CD14-positive monocyte (primary cell): ENCODE results near the gene EDN2. TPM values are rescaled to one million over a fixed set of nuclear protein-coding genes. Genes with fewer than 3 reads are reported as not detected.

Source experiments
- DNase-seq, 3 donors: peaks; one replicate each; pipeline ENCODE4 v3.0.0-alpha.2; 2011 to 2022
- H2AFZ ChIP-seq: 2 replicates; pipeline ENCODE4 v1.6.0; 2012; ENCODE audit warnings: mild to moderate bottlenecking, low read depth, low read length, inconsistent platforms; ENCODE audit not compliant: insufficient read depth, poor library complexity, severe bottlenecking
- H3K27ac ChIP-seq, 2 donors: 1 replicate in 1 of 2; 2 replicates in 1 of 2; pipeline ENCODE4 v1.5.1; 2012 to 2013; ENCODE audit warnings: low read length in 2 of 2, control low read depth in 1 of 2, inconsistent platforms in 1 of 2, low read depth in 1 of 2, mild to moderate bottlenecking in 1 of 2
- H3K27me3 ChIP-seq, 2 donors: one replicate each; pipeline versions ENCODE4 v1.6.0 to v1.6.1; 2011 to 2013; ENCODE audit warnings: low read length in 2 of 2; ENCODE audit not compliant: control insufficient read depth in 2 of 2, insufficient read depth in 2 of 2
- H3K36me3 ChIP-seq, 2 donors: replicated peaks in 1 of 2; 1 replicate in 1 of 2; 2 replicates in 1 of 2; pipeline versions ENCODE4 v1.5.1 to v1.6.1; 2012 to 2013; ENCODE audit warnings: low read length in 2 of 2, control low read depth in 1 of 2, inconsistent platforms in 1 of 2, mild to moderate bottlenecking in 1 of 2; ENCODE audit not compliant: insufficient read depth in 2 of 2, control insufficient read depth in 1 of 2
- H3K4me1 ChIP-seq, 2 donors: 1 replicate in 1 of 2; 2 replicates in 1 of 2; pipeline versions ENCODE4 v1.5.1 to v1.6.1; 2012 to 2013; ENCODE audit warnings: low read length in 2 of 2, control low read depth in 1 of 2, inconsistent platforms in 1 of 2, mild to moderate bottlenecking in 1 of 2, moderate library complexity in 1 of 2; ENCODE audit not compliant: insufficient read depth in 2 of 2, control insufficient read depth in 1 of 2
- H3K4me2 ChIP-seq: replicated peaks from 2 replicates; pipeline ENCODE3; 2012; ENCODE audit warnings: low read length, moderate library complexity, mild to moderate bottlenecking; ENCODE audit not compliant: poor library complexity, severe bottlenecking; ENCODE audit errors: extremely low read depth
- H3K4me3 ChIP-seq, 3 experiments: fragments of 200-600 bp in 1 of 3; sonication (generic) in 1 of 3; replicated peaks in 1 of 3; 1 replicate in 2 of 3; 2 replicates in 1 of 3; pipeline ENCODE4 v1.5.1; 2011 to 2013; ENCODE audit warnings: low read length in 3 of 3, mild to moderate bottlenecking in 3 of 3, control low read depth in 2 of 3, low read depth in 2 of 3, inconsistent platforms in 1 of 3, moderate library complexity in 1 of 3
- H3K79me2 ChIP-seq: 2 replicates; pipeline ENCODE4 v1.6.0; 2012; ENCODE audit warnings: mild to moderate bottlenecking, control low read depth, inconsistent platforms, low read length, moderate library complexity; ENCODE audit not compliant: insufficient read depth
- H3K9ac ChIP-seq: 2 replicates; pipeline ENCODE4 v1.6.0; 2017; ENCODE audit warnings: low read length, mild to moderate bottlenecking; ENCODE audit not compliant: insufficient read depth, poor library complexity, severe bottlenecking
- H3K9me3 ChIP-seq, 2 donors: replicated peaks in 1 of 2; 1 replicate in 1 of 2; 2 replicates in 1 of 2; pipeline versions ENCODE4 v1.5.1 to v1.6.1; 2012 to 2013; ENCODE audit warnings: low read length in 2 of 2, control low read depth in 1 of 2; ENCODE audit not compliant: control insufficient read depth in 1 of 2, insufficient read depth in 1 of 2
- H4K20me1 ChIP-seq: 2 replicates; pipeline ENCODE4 v1.6.0; 2012; ENCODE audit warnings: mild to moderate bottlenecking, low read length, control low read depth, moderate library complexity; ENCODE audit not compliant: insufficient read depth
- H3K27ac Mint-ChIP-seq, 7 donors: one replicate each; pipeline ENCODE4 v1.8.0; 2020; ENCODE audit warnings: mild to moderate bottlenecking in 7 of 7, mixed read lengths in 7 of 7, moderate library complexity in 6 of 7, inconsistent platforms in 2 of 7
- H3K27me3 Mint-ChIP-seq, 3 donors: one replicate each; pipeline ENCODE4 v1.8.0; 2021 to 2022; ENCODE audit warnings: low read depth in 3 of 3, mild to moderate bottlenecking in 3 of 3, mixed read lengths in 3 of 3, moderate library complexity in 3 of 3, inconsistent platforms in 1 of 3
- H3K36me3 Mint-ChIP-seq, 2 donors: one replicate each; pipeline ENCODE4 v1.8.0; 2020; ENCODE audit warnings: mixed read lengths in 2 of 2, inconsistent platforms in 1 of 2, mild to moderate bottlenecking in 1 of 2
- H3K4me1 Mint-ChIP-seq: one replicate; pipeline ENCODE4 v1.8.0; 2020; ENCODE audit warnings: mild to moderate bottlenecking, mixed read lengths
- H3K4me3 Mint-ChIP-seq, 2 donors: one replicate each; pipeline ENCODE4 v1.8.0; 2020; ENCODE audit warnings: mild to moderate bottlenecking in 2 of 2, mixed read lengths in 2 of 2, moderate library complexity in 1 of 2
- H3K9me3 Mint-ChIP-seq, 7 donors: one replicate each; pipeline ENCODE4 v1.8.0; 2020 to 2022; ENCODE audit warnings: mixed read lengths in 7 of 7, mild to moderate bottlenecking in 6 of 7, moderate library complexity in 6 of 7, inconsistent platforms in 2 of 7
- CTCF ChIP-seq: fragments of 200-600 bp; IDR thresholded peaks from one replicate; pipeline ENCODE4 v1.8.0; 2022; ENCODE audit warnings: antibody characterized with exemption, mild to moderate bottlenecking
- WGBS: methylation state at CpG from one replicate; pipeline ENCODE4 v1.1.5; 2013; ENCODE audit warnings: missing lambda C conversion rate; ENCODE audit not compliant: insufficient coverage; 5-methylcytosine and 5-hydroxymethylcytosine counted together
- intact Hi-C, 2 donors: fragments of 100-400 bp; cut with micrococcal nuclease; formaldehyde crosslinking; loops; one replicate each; pipeline versions ENCODE4 v1.15.0 to v1.15.1; 2023
- polyA plus RNA-seq, 3 donors: library from polyadenylated mRNA; depleted of rRNA in 1 of 3; unstranded in 2 of 3; stranded (reverse) in 1 of 3; fragments of 300-500 nt in 2 of 3; fragments of >200 nt in 1 of 3; fragmentation: Illumina TruSeq in 2 of 3; gene quantifications; 1 replicate in 2 of 3; 2 replicates in 1 of 3; pipeline ENCODE4 v1.2.3, GENCODE V29; 2012 to 2021

The EDN2 gene
- polyA plus RNA-seq, 3 donors: not detected

- H3K27ac Mint-ChIP-seq: no peak overlapping the region
- no peak for DNase-seq
- no peak overlapping the region for H2AFZ ChIP-seq
These were observed 9.3 kb upstream of the EDN2 start for GRCh38 chr1:41493626-41494350.

GRCh38 chr1:41493117-41493536 is 8.6 kb upstream of the EDN2 start:
- peak in 1 of 3 donors; percentile 18 for DNase-seq
- WGBS: 96% methylated on average over 4 of the region's 5 CpGs
- Mint-ChIP-seq H3K27me3 (peaks cover 13 to 33% (median 20%) of the 10 kb centered on the region in 3 donors), H3K36me3 (no peaks in the 10 kb centered on the region), H3K27ac (peak overlapping the region in 1 of 7 donors; percentile 32), H3K4me3 (no peak overlapping the region), H3K9me3 (no peaks in the 10 kb centered on the region), H3K4me1 (peaks cover 12% of the 10 kb centered on the region)
- Histone ChIP-seq H3K4me2 (no peak overlapping the region), H2AFZ (no peak overlapping the region), H3K27me3 (peaks cover 0 to 15% of the 10 kb centered on the region in 2 donors), H4K20me1 (no peaks in the 10 kb centered on the region), H3K4me3 (no peak overlapping the region), H3K36me3 (no peaks in the 10 kb centered on the region), H3K9ac (no peak overlapping the region), H3K79me2 (no peaks in the 10 kb centered on the region), H3K9me3 (no peaks in the 10 kb centered on the region), H3K27ac (no peak overlapping the region), H3K4me1 (peaks cover 9 to 19% of the 10 kb centered on the region in 2 donors)
- intact Hi-C loops: no loop called here
- TF ChIP-seq CTCF: no peak

More at GRCh38 chr1:41493626-41494350, 9.3 kb upstream of the EDN2 start:
- H3K36me3 ChIP-seq: no peaks in the 10 kb centered on the region
- H3K9me3 Mint-ChIP-seq: no peaks in the 10 kb centered on the region
- no peak overlapping the region for H3K4me2 ChIP-seq
- TF ChIP-seq CTCF: no peak
- peaks cover 12% of the 10 kb centered on the region for H3K4me1 Mint-ChIP-seq
- no peaks in the 10 kb centered on the region for H4K20me1 ChIP-seq
- no peak overlapping the region for H3K4me3 Mint-ChIP-seq
- no peaks in the 10 kb centered on the region for H3K9me3 ChIP-seq
- no peaks in the 10 kb centered on the region for H3K36me3 Mint-ChIP-seq
- intact Hi-C loops: no loop called here
- peaks cover 9 to 19% of the 10 kb centered on the region in 2 donors for H3K4me1 ChIP-seq
- no peaks in the 10 kb centered on the region for H3K79me2 ChIP-seq
- peaks cover 13 to 31% (median 19%) of the 10 kb centered on the region in 3 donors for H3K27me3 Mint-ChIP-seq
- no peak overlapping the region for H3K9ac ChIP-seq
- 100% methylated on average over 5 of the region's 9 CpGs for WGBS
- H3K4me3 ChIP-seq: no peak overlapping the region
- H3K27ac ChIP-seq: no peak overlapping the region
- peaks cover 0 to 15% of the 10 kb centered on the region in 2 donors for H3K27me3 ChIP-seq
